Hematopoietic multipotent progenitor cell treated with erythropoietin and hydrocortisone succinate and interleukin-3 and kit ligand, for 17 days (in vitro differentiated cells): ENCODE data around the gene ZRANB1.
"Not testable (repeated sequence)": the region's sequence is repeated elsewhere in the genome, so short reads cannot be mapped to it uniquely, and the experiment has no call there.

Experiments
- DNase-seq: peaks from one replicate; pipeline ENCODE4 v3.0.0-alpha.2; 2015; ENCODE audit warnings: low spot score

ZRANB1 gene

GRCh38 chr10:124963866-124964720 lies 22.2 kb downstream of the ZRANB1 start:
- no peak for DNase-seq

DNA sequence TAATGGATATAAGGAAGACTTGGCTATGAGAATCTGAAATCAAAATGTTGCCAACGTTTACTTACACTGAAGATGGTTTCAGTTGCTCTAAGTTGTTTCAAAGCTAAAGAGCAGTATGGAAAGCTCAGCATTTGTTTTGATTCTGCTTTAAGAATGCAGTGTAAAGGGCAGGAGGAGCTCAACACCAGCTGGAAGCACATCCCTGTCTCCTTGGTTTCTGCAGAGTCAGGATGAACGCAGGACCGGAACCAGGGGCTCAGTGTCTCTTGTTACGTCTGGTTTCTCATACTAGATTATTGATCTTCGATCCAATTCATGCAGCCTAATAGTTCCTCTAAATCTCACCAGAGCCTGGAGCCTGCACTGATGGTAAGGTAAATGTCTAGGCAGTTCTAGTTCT lies 24.1 kb downstream of the ZRANB1 start:
- DNase-seq, result no peak

GRCh38 chr10:124967255-124967654 lies 25.3 kb downstream of the ZRANB1 start:
- DNase-seq, result no peak

DNA sequence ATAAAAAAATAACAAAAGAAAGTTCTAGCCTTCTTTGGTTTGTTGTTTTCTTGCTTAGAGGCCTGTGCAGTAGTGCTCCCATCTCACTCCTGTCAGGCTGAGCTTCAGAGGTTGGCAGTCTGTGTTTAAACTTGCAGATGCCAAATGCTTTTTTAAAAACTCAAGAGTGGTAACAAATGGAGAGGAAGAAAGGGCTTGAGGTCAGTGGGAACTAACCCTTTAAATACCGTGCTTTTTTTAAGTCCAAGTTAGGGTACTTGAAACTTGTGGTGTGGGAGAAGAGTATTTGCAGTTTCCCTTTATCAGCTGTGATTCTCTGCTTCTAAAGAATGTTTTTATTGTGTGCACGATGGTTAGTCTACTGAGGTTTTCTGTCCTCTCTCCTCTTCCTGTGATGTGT lies 29.4 kb downstream of the ZRANB1 start:
- no peak for DNase-seq

GRCh38 chr10:124972637-124973036 lies 30.7 kb downstream of the ZRANB1 start:
- no peak for DNase-seq

- DNase-seq, result no peak
Measured at GRCh38 chr10:124974131-124974530, 32.2 kb downstream of the ZRANB1 start.

- no peak for DNase-seq
Measured at GRCh38 chr10:124975977-124976514, 34.1 kb downstream of the ZRANB1 start.

GRCh38 chr10:124977161-124977560 lies 35.2 kb downstream of the ZRANB1 start:
- no peak for DNase-seq

- DNase-seq, result no peak
Measured at GRCh38 chr10:124977648-124978375, 35.9 kb downstream of the ZRANB1 start.

DNA sequence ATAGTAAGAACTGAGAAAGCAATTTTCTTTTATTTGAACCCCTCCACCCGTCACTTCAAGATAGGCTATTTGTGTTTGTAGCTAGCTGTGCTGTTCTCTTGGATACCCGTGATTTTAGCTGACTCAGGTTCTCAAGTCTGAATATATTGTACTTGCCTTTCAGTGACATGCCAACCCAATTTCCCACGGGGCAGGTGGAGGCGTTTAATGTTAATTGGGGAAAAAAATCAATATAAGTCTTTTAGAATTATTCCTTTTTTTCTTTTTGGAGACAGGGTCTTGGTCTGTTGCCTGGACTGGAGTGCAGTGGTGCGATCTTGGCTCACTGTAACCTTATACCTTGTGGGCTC lies 36.4 kb downstream of the ZRANB1 start:
- no peak for DNase-seq

GRCh38 chr10:124983321-124983720 lies 41.4 kb downstream of the ZRANB1 start:
- no peak for DNase-seq

DNA sequence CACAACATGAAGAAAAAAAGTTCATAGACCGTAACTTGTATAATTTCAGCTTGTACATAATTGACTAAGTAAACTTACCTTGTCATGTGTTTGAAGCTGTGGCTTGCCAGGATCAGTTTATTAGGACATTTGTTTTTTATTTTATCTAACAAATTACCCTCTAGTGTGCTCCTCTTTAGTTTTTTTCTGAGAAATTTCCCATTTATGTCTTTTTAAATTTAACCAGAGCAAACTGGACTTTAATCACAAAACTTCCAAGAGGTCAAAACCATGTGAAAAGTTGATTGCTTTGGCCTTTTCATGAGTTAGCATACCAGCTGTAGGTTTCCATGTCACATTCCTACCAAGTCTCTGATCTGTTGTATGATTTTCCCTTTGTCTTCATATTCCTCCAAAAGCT lies 42.5 kb downstream of the ZRANB1 start:
- no peak for DNase-seq

DNA sequence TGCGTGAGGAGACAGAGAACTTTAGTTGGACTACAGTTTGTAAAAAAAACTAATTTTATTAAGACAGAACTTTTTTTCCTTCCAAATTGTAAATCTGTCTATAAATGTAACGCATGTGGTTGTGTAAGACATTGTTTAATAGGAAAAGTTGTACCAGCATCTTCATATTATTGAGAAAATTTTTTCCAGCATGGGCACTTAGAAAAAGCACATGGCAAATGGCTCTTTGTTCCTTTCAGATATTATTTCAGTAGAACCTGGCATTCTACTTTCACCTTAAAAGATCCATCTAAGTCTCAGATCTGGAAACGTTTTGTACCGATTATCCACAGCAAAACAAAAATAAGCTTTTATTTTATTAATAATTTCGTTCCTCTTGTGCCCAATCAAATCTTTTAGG lies 43.2 kb downstream of the ZRANB1 start:
- no peak for DNase-seq

DNA sequence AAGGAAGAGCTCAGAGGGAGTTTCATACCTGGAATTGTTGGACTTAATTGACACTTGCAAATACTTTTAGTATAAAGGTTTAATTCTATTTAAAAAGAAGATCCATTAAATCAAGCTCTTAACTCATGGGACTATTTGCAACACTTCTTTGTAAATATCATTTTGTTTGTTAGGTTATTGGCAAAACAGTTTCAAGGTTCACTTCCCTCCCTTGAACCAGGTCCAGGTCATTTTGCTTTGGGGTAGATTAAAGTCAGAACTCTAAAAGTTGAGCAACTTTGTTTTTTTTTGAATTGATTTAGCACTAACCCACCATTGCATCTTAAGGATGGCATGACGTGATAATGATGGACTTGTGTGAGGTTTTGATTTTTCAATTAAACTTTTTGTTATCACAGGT lies 45.9 kb downstream of the ZRANB1 start:
- DNase-seq, result no peak

DNA sequence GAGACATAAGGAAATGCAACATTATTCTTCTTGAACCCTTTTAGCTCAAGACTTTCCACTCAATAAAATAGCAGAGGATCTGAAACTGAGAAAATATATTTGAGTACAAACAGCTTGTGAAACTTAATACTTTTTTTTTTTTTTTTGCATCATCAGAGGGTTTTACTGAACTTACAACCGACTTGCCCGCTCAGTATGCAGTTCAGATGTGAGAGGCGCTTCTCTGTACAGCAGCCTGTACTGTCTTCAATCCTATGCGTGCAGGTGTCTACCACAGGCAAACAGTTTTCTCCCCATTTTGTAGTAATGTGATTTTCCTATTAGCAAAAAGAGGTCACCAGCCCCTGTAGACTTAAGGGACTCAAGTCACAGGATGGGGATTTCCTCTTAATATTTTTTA lies 46.8 kb downstream of the ZRANB1 start:
- DNase-seq, result not testable (repeated sequence)

- no peak for DNase-seq
Measured at GRCh38 chr10:124989526-124989925, 47.6 kb downstream of the ZRANB1 start.

DNA sequence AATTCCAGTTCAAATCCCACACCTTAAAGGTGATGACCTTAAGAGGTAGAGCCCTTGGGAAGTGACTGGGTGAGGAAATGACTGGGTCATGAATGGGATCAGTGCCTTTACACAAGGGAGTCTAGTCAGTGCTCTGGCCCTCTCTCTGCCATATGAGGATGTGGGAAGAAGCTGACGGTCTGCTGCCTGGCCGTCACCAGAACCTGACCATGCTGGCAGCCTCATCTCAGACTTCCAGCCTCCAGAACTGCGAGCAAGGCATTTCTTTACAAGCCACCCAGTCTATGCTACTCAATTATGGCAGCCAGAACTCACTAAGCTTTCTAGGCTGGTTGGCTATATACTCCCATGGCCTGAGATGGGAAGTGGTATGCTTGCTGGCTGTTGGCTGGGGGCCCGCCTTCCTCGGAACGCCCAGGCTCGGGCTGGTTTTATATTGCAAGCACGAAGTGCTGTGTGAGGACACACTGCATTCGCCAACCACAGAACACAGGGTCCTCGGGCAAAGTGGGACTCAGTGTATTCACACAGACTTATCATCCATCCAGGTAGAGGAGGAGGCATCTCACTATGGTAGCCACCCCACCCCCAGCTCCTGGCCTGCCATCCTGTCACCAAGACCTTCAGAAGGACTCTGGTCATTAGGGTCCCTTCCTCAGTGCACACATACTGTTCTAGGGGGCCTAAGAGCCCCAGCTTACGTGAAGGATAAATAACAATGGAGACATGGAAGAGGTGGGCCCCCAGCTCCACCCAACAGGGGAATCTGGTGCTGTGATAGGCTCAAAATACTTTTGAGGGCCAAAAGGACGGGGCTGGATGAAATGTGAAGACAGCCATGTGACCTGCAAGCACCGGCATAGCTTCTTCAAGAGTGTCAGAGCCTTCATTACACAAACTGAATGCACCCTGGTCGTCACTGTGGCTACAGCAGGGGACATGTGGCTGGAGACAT lies 49.0 kb downstream of the ZRANB1 start:
- DNase-seq, result no peak

DNA sequence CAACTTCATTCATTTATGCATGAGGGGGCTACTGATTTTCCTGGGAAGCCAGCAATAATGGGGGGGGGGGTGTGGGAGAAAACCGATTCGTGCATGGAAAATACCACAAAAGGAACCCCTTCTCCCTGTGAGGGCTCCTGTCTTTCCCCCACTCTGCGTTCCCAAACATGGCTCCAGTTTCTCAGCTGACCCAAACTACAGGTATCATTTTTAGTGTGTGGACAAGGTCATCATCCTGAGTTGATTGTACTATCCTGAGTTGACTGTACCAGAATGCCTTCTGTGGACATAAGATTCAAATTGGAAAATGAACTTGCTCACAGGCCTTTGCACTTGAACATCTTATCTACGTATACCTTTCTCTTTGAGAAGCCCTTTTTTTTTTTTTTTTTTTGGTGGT lies 49.9 kb downstream of the ZRANB1 start:
- no peak for DNase-seq

DNA sequence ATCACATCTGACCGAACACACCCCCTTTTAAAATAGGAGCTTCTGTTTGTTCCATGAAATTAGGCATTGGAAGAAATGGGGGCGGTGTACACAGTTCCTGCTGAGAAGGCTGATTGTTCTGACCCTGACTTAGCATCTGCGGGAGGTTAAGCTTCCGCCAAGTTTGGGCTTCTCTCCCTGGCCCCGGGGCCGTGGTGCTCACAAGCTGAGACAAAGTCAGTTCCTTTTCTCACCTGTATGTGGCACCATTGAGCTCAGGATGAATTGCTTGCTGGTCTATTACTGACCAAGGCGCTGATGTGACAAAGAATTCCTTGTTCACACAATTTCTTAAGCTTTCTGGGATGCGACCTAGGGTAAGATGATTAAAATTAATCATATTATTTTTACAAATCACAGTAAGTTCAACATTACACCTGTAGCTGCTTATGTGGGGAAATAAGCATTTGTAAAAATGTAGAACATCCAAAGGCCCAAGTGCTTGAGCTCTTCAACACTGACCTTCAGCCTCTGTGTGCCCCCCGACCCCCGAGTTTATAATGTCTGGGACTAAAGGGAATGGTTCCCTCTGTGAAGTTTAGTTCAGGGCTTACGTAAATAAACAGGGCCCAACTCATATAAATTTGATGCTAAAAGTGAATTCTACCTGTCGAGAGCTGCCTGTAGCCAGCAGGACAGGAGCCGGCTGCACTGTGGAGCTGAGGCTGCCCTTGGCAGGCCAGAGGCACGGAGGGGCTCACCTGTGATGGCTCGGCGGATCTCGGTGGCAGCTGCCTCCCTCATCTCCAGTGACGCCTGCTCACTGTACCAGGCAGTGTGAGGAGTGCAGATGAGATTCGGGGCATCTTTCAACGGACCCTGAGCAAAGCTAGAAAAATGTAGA lies 50.8 kb downstream of the ZRANB1 start:
- DNase-seq, result peak; percentile 67

DNA sequence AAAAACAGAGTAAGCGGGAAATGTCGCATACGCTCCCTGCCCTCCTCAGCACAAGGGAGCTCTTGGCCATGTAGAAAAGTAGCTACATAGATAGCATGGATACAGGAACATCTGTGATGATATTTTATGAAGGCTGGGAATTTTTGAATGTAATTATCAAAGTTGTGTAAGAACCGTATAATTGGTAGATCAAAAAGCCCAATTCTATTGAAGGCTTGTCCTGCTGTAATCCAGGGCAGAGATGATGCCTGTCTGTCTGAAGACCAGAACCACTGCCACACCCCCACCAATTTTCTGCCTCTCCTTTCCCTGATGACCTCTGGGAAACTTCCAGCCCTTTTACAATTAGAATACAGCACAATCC lies 51.4 kb downstream of the ZRANB1 start:
- DNase-seq, result no peak

DNA sequence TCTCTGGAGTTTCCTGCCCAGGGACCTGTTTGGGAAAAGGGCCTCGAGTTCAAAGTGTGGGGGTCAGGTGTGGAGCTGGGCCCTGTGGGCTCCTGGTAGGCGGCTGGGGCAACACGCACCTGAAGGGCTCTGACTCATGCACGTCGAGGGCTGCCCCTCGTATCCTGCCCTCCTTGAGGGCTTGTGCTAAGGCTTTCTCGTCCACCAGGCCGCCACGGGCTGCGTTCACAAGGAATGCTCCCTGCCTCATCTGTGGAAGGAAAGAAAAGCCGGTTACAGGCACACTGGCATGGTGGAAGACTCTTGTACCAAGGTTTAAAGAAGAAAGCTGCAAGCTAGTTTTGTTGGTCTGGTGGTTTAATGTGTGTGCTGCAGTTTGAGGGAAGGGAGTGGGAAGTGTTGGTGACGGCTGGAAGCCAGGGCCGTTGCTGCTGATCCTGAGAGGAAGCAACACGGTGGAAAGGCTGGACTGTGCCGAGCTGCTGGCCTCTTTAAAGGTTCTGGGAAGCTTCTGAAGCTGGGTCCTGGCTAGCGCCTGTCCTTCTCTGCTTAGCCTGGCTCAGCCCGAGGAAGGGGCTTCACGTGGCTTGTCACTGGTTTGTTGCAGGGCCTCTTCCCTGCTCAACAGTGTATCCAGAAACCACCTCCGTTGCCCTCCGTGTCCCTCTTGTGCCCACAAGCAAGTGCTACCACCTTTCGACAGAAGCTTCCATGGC lies 52.0 kb downstream of the ZRANB1 start:
- no peak for DNase-seq
